PFSK-1 (cell line): ENCODE results near the gene IL1RAP.

Source experiments
- POLR2AphosphoS5 ChIP-seq: IDR thresholded peaks from 2 replicates; pipeline ENCODE4 v1.6.1; 2012; ENCODE audit warnings: low read depth, mild to moderate bottlenecking, control low read depth, low read length, moderate library complexity
- TF ChIP-seq, protein P1 (sequence below), 2 experiments: IDR thresholded peaks; 2 replicates each; pipeline versions ENCODE4 v1.6.1 to v1.8.0; 2011 to 2012; ENCODE audit warnings: low read depth in 2 of 2, low read length in 2 of 2, control low read depth in 1 of 2, inconsistent platforms in 1 of 2, mild to moderate bottlenecking in 1 of 2, moderate library complexity in 1 of 2; ENCODE audit not compliant: insufficient read depth in 1 of 2

DNA sequence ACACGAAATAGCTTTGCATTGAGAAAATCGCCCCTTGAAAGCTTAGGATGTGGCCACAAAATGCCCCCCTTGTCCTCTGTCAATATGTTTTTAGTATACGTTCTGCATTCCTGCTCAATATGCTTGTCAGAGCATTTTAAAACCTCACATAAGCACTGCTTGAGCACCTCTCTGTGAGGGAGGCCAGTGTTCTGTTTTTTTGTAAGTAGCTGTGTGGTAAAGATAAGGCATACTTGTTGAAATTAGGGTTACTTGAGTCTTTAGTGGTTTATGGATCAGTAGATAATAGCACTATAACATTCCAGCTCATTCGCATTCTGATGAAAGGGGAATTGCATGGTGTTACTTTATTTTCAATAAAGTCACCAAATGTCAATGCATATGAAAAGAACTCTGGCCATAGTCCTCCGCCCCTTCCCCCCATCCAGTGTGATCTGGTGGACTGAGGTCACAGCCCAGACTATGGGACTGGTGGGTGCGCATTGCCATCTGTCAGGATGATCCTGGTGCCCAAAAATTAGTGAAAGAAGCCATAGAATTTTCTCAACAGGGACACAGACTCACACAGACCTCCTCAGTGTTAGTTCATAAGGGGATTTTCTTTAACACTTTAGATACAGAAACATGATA, 33.1 kb downstream of the IL1RAP start:
- TF ChIP-seq, protein P1, sequence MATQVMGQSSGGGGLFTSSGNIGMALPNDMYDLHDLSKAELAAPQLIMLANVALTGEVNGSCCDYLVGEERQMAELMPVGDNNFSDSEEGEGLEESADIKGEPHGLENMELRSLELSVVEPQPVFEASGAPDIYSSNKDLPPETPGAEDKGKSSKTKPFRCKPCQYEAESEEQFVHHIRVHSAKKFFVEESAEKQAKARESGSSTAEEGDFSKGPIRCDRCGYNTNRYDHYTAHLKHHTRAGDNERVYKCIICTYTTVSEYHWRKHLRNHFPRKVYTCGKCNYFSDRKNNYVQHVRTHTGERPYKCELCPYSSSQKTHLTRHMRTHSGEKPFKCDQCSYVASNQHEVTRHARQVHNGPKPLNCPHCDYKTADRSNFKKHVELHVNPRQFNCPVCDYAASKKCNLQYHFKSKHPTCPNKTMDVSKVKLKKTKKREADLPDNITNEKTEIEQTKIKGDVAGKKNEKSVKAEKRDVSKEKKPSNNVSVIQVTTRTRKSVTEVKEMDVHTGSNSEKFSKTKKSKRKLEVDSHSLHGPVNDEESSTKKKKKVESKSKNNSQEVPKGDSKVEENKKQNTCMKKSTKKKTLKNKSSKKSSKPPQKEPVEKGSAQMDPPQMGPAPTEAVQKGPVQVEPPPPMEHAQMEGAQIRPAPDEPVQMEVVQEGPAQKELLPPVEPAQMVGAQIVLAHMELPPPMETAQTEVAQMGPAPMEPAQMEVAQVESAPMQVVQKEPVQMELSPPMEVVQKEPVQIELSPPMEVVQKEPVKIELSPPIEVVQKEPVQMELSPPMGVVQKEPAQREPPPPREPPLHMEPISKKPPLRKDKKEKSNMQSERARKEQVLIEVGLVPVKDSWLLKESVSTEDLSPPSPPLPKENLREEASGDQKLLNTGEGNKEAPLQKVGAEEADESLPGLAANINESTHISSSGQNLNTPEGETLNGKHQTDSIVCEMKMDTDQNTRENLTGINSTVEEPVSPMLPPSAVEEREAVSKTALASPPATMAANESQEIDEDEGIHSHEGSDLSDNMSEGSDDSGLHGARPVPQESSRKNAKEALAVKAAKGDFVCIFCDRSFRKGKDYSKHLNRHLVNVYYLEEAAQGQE (IDR thresholded peaks at IDR 0.05; ENCODE audit: insufficient read depth in 1 of 2, low read depth in 2 of 2, low read length in 2 of 2): no peak
- no peak for TF ChIP-seq POLR2AphosphoS5
